Skeletal muscle satellite cell (primary cell): ENCODE data around the gene DESI2.
"Not testable (repeated sequence)": the region's sequence is repeated elsewhere in the genome, so short reads cannot be mapped to it uniquely, and the experiment has no call there.

Experiments used
- H3K27me3 ChIP-seq: 2 replicates; pipeline ENCODE4 v1.7.0; 2013; ENCODE audit warnings: low read length; ENCODE audit not compliant: control insufficient read depth, insufficient read depth
- H3K36me3 ChIP-seq: 2 replicates; pipeline ENCODE4 v1.7.0; 2013; ENCODE audit warnings: mild to moderate bottlenecking, control low read depth, low read length; ENCODE audit not compliant: insufficient read depth
- H3K4me1 ChIP-seq: 2 replicates; pipeline ENCODE4 v1.7.0; 2013; ENCODE audit warnings: low read length; ENCODE audit not compliant: control insufficient read depth, insufficient read depth
- H3K4me2 ChIP-seq: 2 replicates; pipeline ENCODE4 v1.7.0; 2013; ENCODE audit warnings: mild to moderate bottlenecking, low read length
- H3K4me3 ChIP-seq: 2 replicates; pipeline ENCODE4 v1.7.0; 2013; ENCODE audit warnings: low read length
- H3K9ac ChIP-seq: 2 replicates; pipeline ENCODE4 v1.7.0; 2013; ENCODE audit warnings: mild to moderate bottlenecking, low read depth, low read length, moderate library complexity
- H3K9me3 ChIP-seq: replicated peaks from 2 replicates; pipeline ENCODE4 v1.7.0; 2013; ENCODE audit warnings: mild to moderate bottlenecking, control low read depth, low read length

DESI2 gene

DNA sequence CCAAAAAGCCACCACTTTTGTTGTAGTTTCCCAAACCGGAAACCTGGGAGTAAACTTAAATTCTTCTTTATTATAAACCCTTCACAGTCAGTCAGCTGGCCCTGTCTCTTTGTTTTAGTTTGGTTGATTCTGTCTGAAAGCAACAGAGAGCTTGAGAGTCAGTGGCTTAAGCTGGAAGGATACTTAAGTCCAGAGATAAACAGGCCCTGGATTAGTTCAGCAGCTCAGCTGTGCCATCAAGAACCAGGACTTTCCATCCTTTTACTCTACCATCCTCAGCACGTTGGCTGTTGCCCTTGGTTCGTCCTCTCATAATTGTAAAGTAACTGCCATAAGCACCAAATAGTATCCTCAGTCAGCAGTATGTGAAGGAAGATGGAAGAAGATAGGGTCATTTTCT, 4.5 kb downstream of the DESI2 start:
- H3K4me1 ChIP-seq: peaks cover 32% of the 10 kb centered on the region
- no peak overlapping the region for H3K9ac ChIP-seq
- no peak overlapping the region for H3K4me2 ChIP-seq
- no peaks in the 10 kb centered on the region for H3K27me3 ChIP-seq
- no peaks in the 10 kb centered on the region for H3K9me3 ChIP-seq
- no peak overlapping the region for H3K4me3 ChIP-seq
- H3K36me3 ChIP-seq: peaks cover 12% of the 10 kb centered on the region

- H3K27me3 ChIP-seq: no peaks in the 10 kb centered on the region
- peaks cover 12% of the 10 kb centered on the region for H3K36me3 ChIP-seq
- H3K4me2 ChIP-seq: no peak overlapping the region
- H3K9ac ChIP-seq: no peak overlapping the region
- peaks cover 28% of the 10 kb centered on the region for H3K4me1 ChIP-seq
- H3K9me3 ChIP-seq: no peaks in the 10 kb centered on the region
- H3K4me3 ChIP-seq: no peak overlapping the region
These were observed 6.8 kb downstream of the DESI2 start for GRCh38 chr1:244659694-244660093.

- no peak overlapping the region for H3K4me3 ChIP-seq
- H3K9me3 ChIP-seq: no peaks in the 10 kb centered on the region
- H3K9ac ChIP-seq: no peak overlapping the region
- H3K4me2 ChIP-seq: no peak overlapping the region
- H3K36me3 ChIP-seq: peaks cover 12% of the 10 kb centered on the region
- H3K27me3 ChIP-seq: no peaks in the 10 kb centered on the region
- H3K4me1 ChIP-seq: peaks cover 24% of the 10 kb centered on the region
These were observed 7.7 kb downstream of the DESI2 start for GRCh38 chr1:244660595-244660994.

- not testable (repeated sequence) for H3K4me3 ChIP-seq, H3K27me3 ChIP-seq, H3K4me2 ChIP-seq, H3K9ac ChIP-seq, H3K9me3 ChIP-seq
- peaks cover 12% of the 10 kb centered on the region for H3K36me3 ChIP-seq
- H3K4me1 ChIP-seq: peaks cover 22% of the 10 kb centered on the region
These were observed 8.8 kb downstream of the DESI2 start for GRCh38 chr1:244661569-244662312.

DNA sequence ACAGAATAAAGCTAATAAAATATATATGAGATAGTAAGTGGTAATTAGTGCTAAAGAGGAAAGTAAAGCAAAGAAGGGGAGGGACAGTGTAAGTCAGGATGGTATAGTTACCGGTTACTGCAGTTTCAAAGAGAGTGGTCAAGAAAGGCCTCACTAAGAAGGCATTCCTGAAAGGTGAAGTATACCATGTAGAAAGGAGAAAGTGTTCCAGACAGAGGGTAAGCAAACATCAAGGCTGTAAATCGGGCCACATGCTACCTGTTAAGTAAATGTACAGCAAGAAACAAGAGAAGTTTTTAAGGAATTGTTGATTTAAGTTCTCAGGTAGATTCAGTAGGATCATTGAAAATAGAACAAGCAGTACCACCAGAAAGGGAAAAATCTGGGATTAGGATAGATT, 9.7 kb downstream of the DESI2 start:
- no peaks in the 10 kb centered on the region for H3K9me3 ChIP-seq
- H3K4me1 ChIP-seq: peaks cover 22% of the 10 kb centered on the region
- H3K4me2 ChIP-seq: no peak overlapping the region
- no peak overlapping the region for H3K4me3 ChIP-seq
- H3K9ac ChIP-seq: no peak overlapping the region
- H3K27me3 ChIP-seq: no peaks in the 10 kb centered on the region
- H3K36me3 ChIP-seq: peaks cover 8% of the 10 kb centered on the region

GRCh38 chr1:244664353-244664752, 11.4 kb downstream of the DESI2 start:
- Histone ChIP-seq H3K4me1 (peaks cover 19% of the 10 kb centered on the region), H3K4me3 (no peak overlapping the region), H3K4me2 (no peak overlapping the region), H3K36me3 (peaks cover 6% of the 10 kb centered on the region), H3K9me3 (no peaks in the 10 kb centered on the region), H3K27me3 (no peaks in the 10 kb centered on the region), H3K9ac (no peak overlapping the region)

- Histone ChIP-seq H3K27me3 (no peaks in the 10 kb centered on the region), H3K36me3 (no peaks in the 10 kb centered on the region), H3K9me3 (no peaks in the 10 kb centered on the region), H3K4me3 (no peak overlapping the region), H3K4me2 (peak overlapping the region; percentile 11), H3K9ac (no peak overlapping the region), H3K4me1 (peaks cover 10% of the 10 kb centered on the region)
These were observed 12.9 kb downstream of the DESI2 start for GRCh38 chr1:244665771-244666217.

DNA sequence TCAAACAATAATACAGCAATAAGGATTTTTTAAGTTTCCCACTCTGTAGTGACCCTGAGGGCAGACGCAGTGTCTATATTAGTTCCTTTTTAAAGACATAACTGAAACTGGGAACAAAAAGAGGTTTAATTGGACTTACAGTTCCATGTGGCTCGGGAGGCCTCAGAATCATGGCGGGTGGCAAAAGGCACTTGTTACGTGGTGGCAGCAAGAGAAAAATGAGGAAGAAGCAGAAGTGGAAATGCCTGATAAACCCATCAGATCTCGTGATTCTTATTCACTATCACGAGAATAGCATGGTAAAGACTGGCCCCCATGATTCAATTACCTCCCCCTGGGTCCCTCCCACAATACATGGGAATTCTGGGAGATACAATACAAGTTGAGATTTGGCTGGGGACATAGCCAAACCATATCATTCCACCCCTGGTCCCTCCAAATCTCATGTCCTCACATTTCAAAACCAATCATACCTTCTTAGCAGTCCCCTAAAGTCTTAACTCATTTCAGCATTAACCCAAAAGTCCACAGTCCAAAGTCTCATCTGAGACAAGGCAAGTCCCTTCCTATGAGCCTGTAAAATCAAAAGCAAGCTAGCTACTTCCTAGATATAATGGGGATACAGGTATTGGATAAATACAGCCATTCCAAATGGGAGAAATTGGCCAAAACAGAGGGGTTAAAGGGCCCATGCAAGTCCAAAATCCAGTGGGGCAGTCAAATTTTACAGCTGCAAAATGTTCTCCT, 13.9 kb downstream of the DESI2 start:
- not testable (repeated sequence) for H3K9ac ChIP-seq, H3K4me2 ChIP-seq, H3K36me3 ChIP-seq, H3K9me3 ChIP-seq, H3K4me3 ChIP-seq, H3K27me3 ChIP-seq
- peaks cover 11% of the 10 kb centered on the region for H3K4me1 ChIP-seq

DNA sequence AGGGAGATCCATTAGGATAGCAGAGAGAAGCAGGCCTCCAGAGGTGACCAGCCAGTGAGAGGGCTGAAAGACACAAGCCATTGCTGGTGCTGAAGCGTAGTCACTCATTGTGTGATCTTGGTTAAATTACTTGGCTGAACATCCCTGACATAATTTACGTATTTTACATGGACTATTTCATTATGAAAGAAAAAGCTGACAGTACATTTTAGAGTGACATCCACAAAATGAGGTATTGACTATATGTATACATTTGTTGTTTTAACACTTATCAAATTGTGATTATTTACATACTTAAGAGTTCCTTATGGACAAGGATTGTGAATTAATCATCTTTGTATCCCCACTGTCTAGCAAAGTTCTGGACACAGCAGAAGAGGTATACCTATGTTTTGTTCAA, 14.9 kb downstream of the DESI2 start:
- H3K9me3 ChIP-seq: no peaks in the 10 kb centered on the region
- no peaks in the 10 kb centered on the region for H3K36me3 ChIP-seq
- no peak overlapping the region for H3K9ac ChIP-seq

GRCh38 chr1:244672946-244673682, 20.2 kb downstream of the DESI2 start:
- Histone ChIP-seq H3K9me3 (no peaks in the 10 kb centered on the region), H3K4me2 (peak overlapping the region; percentile 76), H3K27me3 (no peaks in the 10 kb centered on the region), H3K9ac (peak overlapping the region; percentile 50), H3K4me1 (peaks cover 39% of the 10 kb centered on the region), H3K36me3 (no peaks in the 10 kb centered on the region), H3K4me3 (peak overlapping the region; percentile 41)

More for the DNA sequence above, 14.9 kb downstream of the DESI2 start:
- Histone ChIP-seq H3K4me2 (no peak overlapping the region), H3K27me3 (no peaks in the 10 kb centered on the region), H3K4me3 (no peak overlapping the region), H3K4me1 (peaks cover 21% of the 10 kb centered on the region)

DNA sequence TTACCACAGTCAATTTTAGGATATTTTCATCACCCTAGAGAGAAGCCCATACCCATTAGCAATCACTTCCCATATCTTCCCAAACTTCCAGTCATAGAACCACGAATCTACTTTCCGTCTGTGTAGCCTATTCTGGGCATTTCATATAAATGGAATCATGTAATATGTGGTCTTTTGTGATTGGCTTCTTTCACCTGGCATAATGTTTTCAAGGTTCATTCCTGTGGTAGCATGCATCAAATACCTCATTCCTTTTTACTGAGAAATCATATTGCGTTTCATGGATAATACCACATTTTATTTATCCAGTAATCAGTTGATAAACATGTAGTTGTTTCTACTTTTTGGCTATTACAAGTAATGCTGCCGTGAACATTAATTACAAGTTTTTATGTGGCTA, 21.5 kb downstream of the DESI2 start:
- H3K9ac ChIP-seq: no peak overlapping the region
- H3K4me2 ChIP-seq: peak overlapping the region; percentile 32
- no peaks in the 10 kb centered on the region for H3K9me3 ChIP-seq
- no peaks in the 10 kb centered on the region for H3K27me3 ChIP-seq
- peaks cover 39% of the 10 kb centered on the region for H3K4me1 ChIP-seq
- H3K4me3 ChIP-seq: peak overlapping the region; percentile 29
- peaks cover 3% of the 10 kb centered on the region for H3K36me3 ChIP-seq
